BJ (cell line): Measurements from ENCODE around the gene AP4M1. TPM values are rescaled to one million over a fixed set of nuclear protein-coding genes. Genes with fewer than 3 reads are reported as not detected.

Source experiments
- CTCF ChIA-PET: fragments of 350-600 bp; formaldehyde crosslinking; extraction: SDS; loops from one replicate; lab custom pipeline; 2021; ENCODE audit warnings: antibody characterized with exemption, inconsistent platforms; lab: Yijun Ruan, JAX
- POLR2A ChIA-PET: fragments of 300-600 bp; sonication (Branson Sonifier 250); formaldehyde crosslinking; extraction: SDS; loops from one replicate; lab custom pipeline; 2021; ENCODE audit warnings: antibody characterized with exemption; lab: Charles Lee
- DNase-seq: peaks from one replicate; pipeline ENCODE4 v3.0.0-alpha.2; 2011; ENCODE audit warnings: low read depth
- H3K27me3 ChIP-seq: 2 replicates; pipeline ENCODE4 v1.6.0; 2011; ENCODE audit warnings: low read length; ENCODE audit not compliant: control insufficient read depth, insufficient read depth
- H3K36me3 ChIP-seq: 2 replicates; pipeline ENCODE4 v1.5.1; 2011; ENCODE audit warnings: low read length; ENCODE audit not compliant: control insufficient read depth, insufficient read depth
- H3K4me3 ChIP-seq: 2 replicates; pipeline ENCODE4 v1.5.1; 2011; ENCODE audit warnings: low read depth, mild to moderate bottlenecking, control low read depth, low read length
- polyA plus RNA-seq: library from polyadenylated mRNA; depleted of rRNA; stranded (reverse); fragments of >200 nt; gene quantifications from 2 replicates; pipeline ENCODE4 v1.2.3, GENCODE V29; 2011
- TF ChIP-seq, protein P1 (sequence below): IDR thresholded peaks from 2 replicates; pipeline ENCODE4 v1.5.1; 2011; ENCODE audit warnings: low read depth, mild to moderate bottlenecking, control low read depth, inconsistent platforms, low read length, moderate library complexity; ENCODE audit not compliant: insufficient read depth

AP4M1 gene
- polyA plus RNA-seq, 1 experiment = 14.3 TPM

GRCh38 chr7:100099452-100099851 is 2.0 kb upstream of the AP4M1 start:
- ChIA-PET POLR2A (no interaction called here), CTCF (interaction anchor here (0.7 to 1.2 kb wide), 2 partner anchors 10 to 11 kb away, joined by 3 to 6 read pairs; no protein-coding TSS in a partner anchor)
- H3K4me3 ChIP-seq = peak overlapping the region; percentile 61
- TF ChIP-seq, protein P1, sequence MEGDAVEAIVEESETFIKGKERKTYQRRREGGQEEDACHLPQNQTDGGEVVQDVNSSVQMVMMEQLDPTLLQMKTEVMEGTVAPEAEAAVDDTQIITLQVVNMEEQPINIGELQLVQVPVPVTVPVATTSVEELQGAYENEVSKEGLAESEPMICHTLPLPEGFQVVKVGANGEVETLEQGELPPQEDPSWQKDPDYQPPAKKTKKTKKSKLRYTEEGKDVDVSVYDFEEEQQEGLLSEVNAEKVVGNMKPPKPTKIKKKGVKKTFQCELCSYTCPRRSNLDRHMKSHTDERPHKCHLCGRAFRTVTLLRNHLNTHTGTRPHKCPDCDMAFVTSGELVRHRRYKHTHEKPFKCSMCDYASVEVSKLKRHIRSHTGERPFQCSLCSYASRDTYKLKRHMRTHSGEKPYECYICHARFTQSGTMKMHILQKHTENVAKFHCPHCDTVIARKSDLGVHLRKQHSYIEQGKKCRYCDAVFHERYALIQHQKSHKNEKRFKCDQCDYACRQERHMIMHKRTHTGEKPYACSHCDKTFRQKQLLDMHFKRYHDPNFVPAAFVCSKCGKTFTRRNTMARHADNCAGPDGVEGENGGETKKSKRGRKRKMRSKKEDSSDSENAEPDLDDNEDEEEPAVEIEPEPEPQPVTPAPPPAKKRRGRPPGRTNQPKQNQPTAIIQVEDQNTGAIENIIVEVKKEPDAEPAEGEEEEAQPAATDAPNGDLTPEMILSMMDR = no peak
- DNase-seq = no peak
- peaks cover 30% of the 10 kb centered on the region for H3K36me3 ChIP-seq
- no peaks in the 10 kb centered on the region for H3K27me3 ChIP-seq

DNA sequence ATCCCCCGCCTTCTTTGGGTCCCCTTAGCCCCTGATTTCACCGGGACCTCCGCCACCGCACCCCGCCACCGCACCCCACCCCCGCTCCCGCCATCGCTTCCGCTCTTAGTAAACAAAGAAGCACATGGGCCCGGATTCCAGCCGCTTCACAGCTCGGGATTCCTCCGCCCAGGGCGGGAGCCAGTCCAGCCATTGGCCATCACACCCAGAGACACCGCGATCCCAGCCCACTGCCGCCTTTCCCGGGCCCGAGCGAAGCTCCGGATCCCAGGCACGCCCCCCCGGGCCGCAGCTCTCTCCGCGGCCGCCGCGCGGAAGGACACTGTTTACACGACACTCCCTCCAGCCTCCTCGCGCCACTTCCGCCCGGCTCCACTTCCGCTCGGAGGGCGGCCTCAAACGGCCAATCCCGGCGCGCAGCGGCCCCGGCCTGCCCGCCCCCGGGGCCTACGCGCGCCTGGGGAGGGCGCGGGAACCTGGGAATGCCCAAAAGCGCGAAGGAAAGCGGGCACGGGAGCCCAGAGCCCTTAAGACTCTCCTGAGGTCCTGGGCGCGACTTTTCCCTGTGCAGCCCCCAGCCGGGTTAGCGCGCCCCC is 925 bp upstream of the AP4M1 start:
- ChIA-PET POLR2A (interaction anchor here (0.6 to 0.9 kb wide), 5 partner anchors 12 to 792 kb away, joined by 3 to 17 read pairs (median 4); partner anchors contain the start of genes BUD31 and COPS6), CTCF (interaction anchor here (0.7 to 2.3 kb wide), 7 partner anchors 8 to 121 kb away, joined by 3 to 6 read pairs (median 3); no protein-coding TSS in a partner anchor)
- H3K36me3 ChIP-seq = peaks cover 31% of the 10 kb centered on the region
- DNase-seq = peak; percentile 80
- TF ChIP-seq, protein P1 = no peak
- H3K27me3 ChIP-seq = no peaks in the 10 kb centered on the region
- peak overlapping the region; percentile 61 for H3K4me3 ChIP-seq

- POLR2A ChIA-PET = no interaction called here
- Histone ChIP-seq H3K4me3 (no peak overlapping the region), H3K36me3 (peaks cover 29% of the 10 kb centered on the region), H3K27me3 (no peaks in the 10 kb centered on the region)
- TF ChIP-seq, protein P1 = no peak
- peak; percentile 42 for DNase-seq
- CTCF ChIA-PET = interaction anchor here (1.0 to 1.4 kb wide), 2 partner anchors 11 to 15 kb away, joined by 3 to 4 read pairs; partner anchors contain the start of gene COPS6
Measured at GRCh38 chr7:100102950-100103840, 1.8 kb downstream of the AP4M1 start.

DNA sequence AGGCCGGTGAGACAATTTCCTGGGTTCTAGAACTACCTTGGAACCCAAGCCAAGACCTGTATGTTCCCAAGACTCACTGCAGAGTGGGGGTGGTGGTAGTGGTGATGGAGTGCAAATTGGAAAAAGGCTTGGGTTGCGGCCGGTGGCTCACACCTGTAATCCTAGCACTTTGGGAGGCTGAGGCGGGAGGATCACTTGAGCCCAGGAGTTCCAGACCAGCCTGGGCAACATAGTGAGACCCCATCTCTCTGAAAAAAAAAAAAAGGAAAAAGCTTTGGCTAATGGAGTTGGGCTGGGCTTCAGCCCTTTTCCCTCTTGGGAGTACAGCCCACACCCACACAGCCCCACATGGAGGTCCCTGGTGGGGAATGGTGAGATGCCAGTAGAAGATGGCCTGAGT is 4.1 kb downstream of the AP4M1 start:
- DNase-seq = no peak
- CTCF ChIA-PET = no interaction called here
- Histone ChIP-seq H3K27me3 (no peaks in the 10 kb centered on the region), H3K36me3 (peaks cover 25% of the 10 kb centered on the region), H3K4me3 (no peak overlapping the region)
- POLR2A ChIA-PET = no interaction called here
- TF ChIP-seq, protein P1 = no peak

GRCh38 chr7:100106633-100107032 is 5.2 kb downstream of the AP4M1 start:
- no peak for DNase-seq
- CTCF ChIA-PET = no interaction called here
- peaks cover 29% of the 10 kb centered on the region for H3K36me3 ChIP-seq

More at GRCh38 chr7:100106633-100107032, 5.2 kb downstream of the AP4M1 start:
- POLR2A ChIA-PET = no interaction called here
- Histone ChIP-seq H3K27me3 (no peaks in the 10 kb centered on the region), H3K4me3 (no peak overlapping the region)
- TF ChIP-seq, protein P1 = no peak
